Heart left ventricle (tissue), 13 donors: Measurements from ENCODE around the gene PRSS3.

Experiments used
- POLR2A ChIP-seq, 2 donors: fragments of 450-650 bp; IDR thresholded peaks; one replicate each; pipeline ENCODE4 v1.6.1; 2017; ENCODE audit warnings: antibody characterized with exemption in 2 of 2, mild to moderate bottlenecking in 2 of 2, moderate library complexity in 2 of 2
- TF ChIP-seq, protein P1 (sequence below), 12 donors: fragments of 200-600 bp; sonication (generic) in 4 of 12; IDR thresholded peaks; one replicate each; pipeline versions ENCODE4 v1.5.0 to v1.8.0; 2018 to 2022; ENCODE audit warnings: antibody characterized with exemption in 12 of 12, mild to moderate bottlenecking in 5 of 12
- donor health status: ischemic (EF 13 %, LVEDD 7.1; RV severe dilation, severe dysfunction).
- donor health status: DM: no; HTN: yes; CAD: no.
- donor health status: DM: no; HTN: no; CAD: no.
- donor health status: ischemic (EF 25% LVEDD 6.9; RV normal size, moderate dysfunction).
- donor health status: ischemic (EF 25% LVEDD 5.7; RV mildly dilated, moderate dysfunction).
- donor health status: ischemic (EF 35%, LVEDD 5.7; RV mildly dilated, moderate dysfunction).
- donor health status: nonischemic (EF 11% LVEDD 7.7; RV severe dilation, severe dysfunction).
- donor health status: DM: yes; HTN: yes; CAD: no.
- donor health status: PGD.
- donor health status: ischemic (EF 29% LVEDD 5.4; RV normal size, mild dysfunction).
- donor health status: nonischemic (EF 23%, LVEDD 6.1; RV moderate dilation, normal function).

GRCh38 chr9:33791117-33791516 is 4.2 kb upstream of the PRSS3 start:
- TF ChIP-seq POLR2A (IDR thresholded peaks at IDR 0.05) = no peak
- TF ChIP-seq, protein P1, sequence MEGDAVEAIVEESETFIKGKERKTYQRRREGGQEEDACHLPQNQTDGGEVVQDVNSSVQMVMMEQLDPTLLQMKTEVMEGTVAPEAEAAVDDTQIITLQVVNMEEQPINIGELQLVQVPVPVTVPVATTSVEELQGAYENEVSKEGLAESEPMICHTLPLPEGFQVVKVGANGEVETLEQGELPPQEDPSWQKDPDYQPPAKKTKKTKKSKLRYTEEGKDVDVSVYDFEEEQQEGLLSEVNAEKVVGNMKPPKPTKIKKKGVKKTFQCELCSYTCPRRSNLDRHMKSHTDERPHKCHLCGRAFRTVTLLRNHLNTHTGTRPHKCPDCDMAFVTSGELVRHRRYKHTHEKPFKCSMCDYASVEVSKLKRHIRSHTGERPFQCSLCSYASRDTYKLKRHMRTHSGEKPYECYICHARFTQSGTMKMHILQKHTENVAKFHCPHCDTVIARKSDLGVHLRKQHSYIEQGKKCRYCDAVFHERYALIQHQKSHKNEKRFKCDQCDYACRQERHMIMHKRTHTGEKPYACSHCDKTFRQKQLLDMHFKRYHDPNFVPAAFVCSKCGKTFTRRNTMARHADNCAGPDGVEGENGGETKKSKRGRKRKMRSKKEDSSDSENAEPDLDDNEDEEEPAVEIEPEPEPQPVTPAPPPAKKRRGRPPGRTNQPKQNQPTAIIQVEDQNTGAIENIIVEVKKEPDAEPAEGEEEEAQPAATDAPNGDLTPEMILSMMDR (IDR thresholded peaks at IDR 0.05) = no peak
